Activated CD8-positive, alpha-beta memory T cell treated with anti-CD3 and anti-CD28 coated beads, Interleukin-2, amount 50 U/mL, for 24 hours (primary cell): ENCODE data around the gene GOLGA8N.

ENCODE experiments used
- DNase-seq: peaks from one replicate; pipeline ENCODE4 v3.0.0-alpha.2; 2020; ENCODE audit errors: extremely low read depth

GOLGA8N gene

DNA sequence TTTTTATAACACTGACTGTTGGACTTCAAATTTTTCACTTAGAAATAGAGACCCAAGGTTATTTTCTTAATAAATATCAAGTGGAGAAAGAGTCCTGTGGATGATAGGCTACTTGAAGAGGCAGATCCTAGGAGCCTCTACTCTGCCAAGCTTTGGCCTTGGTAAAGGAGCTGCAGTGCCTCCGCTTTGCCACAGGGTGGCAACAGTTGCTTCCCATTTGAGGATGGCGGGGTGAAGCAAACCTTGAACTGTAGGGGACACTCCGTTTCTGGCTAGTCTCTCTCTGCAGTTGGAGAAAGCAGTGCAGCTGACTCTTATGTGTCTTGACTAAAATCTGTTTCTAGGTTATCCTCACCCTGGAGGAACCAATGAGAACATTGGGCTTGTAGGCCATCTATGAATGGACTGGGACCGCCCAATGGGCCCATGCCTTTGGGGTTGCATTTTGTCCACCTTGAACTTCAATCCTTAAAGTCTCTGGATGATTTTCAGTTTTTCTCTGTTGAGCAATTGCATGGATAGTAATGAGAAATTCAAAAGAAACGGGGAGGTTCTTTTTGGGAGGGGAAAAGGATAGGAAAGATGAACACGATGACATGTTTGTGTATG lies 58.1 kb downstream of the GOLGA8N start:
- DNase-seq, result no peak

DNA sequence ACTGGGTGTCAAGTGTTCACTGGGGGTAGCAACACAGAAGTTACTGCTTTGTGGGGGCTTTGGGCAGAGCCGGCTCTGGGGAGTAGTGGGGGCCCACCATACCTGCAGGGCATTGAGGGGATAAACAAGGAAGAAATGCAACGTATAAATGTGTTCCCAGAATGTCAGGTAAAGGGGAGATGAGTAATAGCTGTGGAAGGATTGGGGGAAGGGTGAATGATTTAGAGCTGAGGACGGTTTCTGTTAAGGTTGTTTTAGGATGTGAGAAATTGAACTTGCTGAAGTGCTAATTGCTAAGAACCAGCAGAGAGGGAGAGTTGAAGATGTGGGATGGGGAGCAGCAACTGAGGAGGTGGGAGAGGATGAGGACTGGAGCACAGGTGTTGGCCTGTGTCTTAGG lies 58.9 kb downstream of the GOLGA8N start:
- no peak for DNase-seq

DNA sequence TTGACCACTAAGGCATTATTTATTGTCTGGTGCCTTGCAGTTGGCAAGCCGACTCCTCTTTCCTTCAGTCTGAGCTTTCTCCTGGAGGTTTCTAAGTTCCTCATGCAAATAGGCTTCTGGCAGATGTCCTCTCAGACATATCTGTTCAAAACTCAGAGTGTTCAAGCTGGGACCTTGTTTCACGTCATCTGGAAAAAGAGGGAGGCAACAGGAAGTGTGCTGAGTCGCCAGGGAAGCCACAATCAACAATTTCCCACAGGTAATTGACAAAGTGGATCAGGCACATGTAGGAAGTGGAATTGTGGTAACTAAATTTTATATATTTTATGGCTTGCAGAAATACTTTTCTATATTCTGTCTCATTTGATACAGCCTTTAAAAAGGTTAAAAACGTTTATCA lies 62.8 kb downstream of the GOLGA8N start:
- no peak for DNase-seq

- no peak for DNase-seq
Measured at GRCh38 chr15:32656496-32656895, 63.2 kb downstream of the GOLGA8N start.
